Esophagus muscularis mucosa (tissue), 4 donors: ENCODE data around the gene EEA1. TPM values are rescaled to one million over a fixed set of nuclear protein-coding genes. Genes with fewer than 3 reads are reported as not detected.

ENCODE experiments used
- DNase-seq: peaks from one replicate; pipeline ENCODE4 v3.0.0-alpha.2; 2017; ENCODE audit errors: extremely low spot score
- H3K27ac ChIP-seq, 4 donors: fragments of 200-600 bp; sonication (generic); replicated peaks in 1 of 4; 1 replicate in 3 of 4; 2 replicates in 1 of 4; pipeline ENCODE4 v1.5.1; 2016 to 2019; ENCODE audit warnings: mild to moderate bottlenecking in 1 of 4
- H3K27me3 ChIP-seq, 4 donors: fragments of 200-600 bp; sonication (generic); one replicate each; pipeline versions ENCODE4 v1.5.1 to v1.6.0; 2016 to 2019
- H3K36me3 ChIP-seq, 4 donors: fragments of 200-600 bp; sonication (generic); one replicate each; pipeline ENCODE4 v1.5.1; 2016 to 2019
- H3K4me1 ChIP-seq, 4 donors: fragments of 200-600 bp; sonication (generic); one replicate each; pipeline ENCODE4 v1.5.1; 2016 to 2019
- H3K4me3 ChIP-seq, 4 donors: fragments of 200-600 bp; sonication (generic); 1 replicate in 2 of 4; 2 replicates in 2 of 4; pipeline ENCODE4 v1.5.1; 2016 to 2019; ENCODE audit warnings: mild to moderate bottlenecking in 4 of 4, moderate library complexity in 1 of 4
- H3K9me3 ChIP-seq, 4 donors: fragments of 200-600 bp; sonication (generic); 1 replicate in 3 of 4; 2 replicates in 1 of 4; pipeline ENCODE4 v1.5.1; 2016 to 2019
- CTCF ChIP-seq, 3 experiments: fragments of 200-600 bp in 2 of 3; fragments of 450-650 bp in 1 of 3; sonication (generic) in 2 of 3; IDR thresholded peaks; one replicate each; pipeline ENCODE4 v1.5.1; 2017 to 2019; ENCODE audit warnings: antibody characterized with exemption in 3 of 3, mild to moderate bottlenecking in 2 of 3, moderate library complexity in 1 of 3
- EP300 ChIP-seq: sonication (generic); formaldehyde crosslinking; IDR thresholded peaks from one replicate; pipeline ENCODE4 v1.6.1; 2017; ENCODE audit warnings: antibody characterized with exemption
- POLR2A ChIP-seq: fragments of 450-650 bp; IDR thresholded peaks from one replicate; pipeline ENCODE4 v1.6.1; 2017; ENCODE audit warnings: antibody characterized with exemption, moderate library complexity, mild to moderate bottlenecking, low read depth
- POLR2AphosphoS5 ChIP-seq, 2 donors: sonication (generic); formaldehyde crosslinking; IDR thresholded peaks; one replicate each; pipeline ENCODE4 v1.6.1; 2017; ENCODE audit warnings: antibody characterized with exemption in 2 of 2
- WGBS: methylation state at CpG from one replicate; pipeline ENCODE4 v1.1.5; 2018; 5-methylcytosine and 5-hydroxymethylcytosine counted together
- intact Hi-C: fragments of 100-400 bp; cut with DNase I; formaldehyde crosslinking; loops from one replicate; pipeline ENCODE4 v1.15.1; 2023
- small RNA-seq, 3 donors: library from RNA; depleted of rRNA; stranded (forward); fragments of <200 nt; gene quantifications; one replicate each; pipeline ENCODE3, GENCODE V24; 2016
- total RNA-seq, 4 donors: library from RNA; depleted of rRNA; stranded (reverse); fragments of >200 nt; gene quantifications; one replicate each; pipeline versions ENCODE4 v1.1.0 to v1.2.1, GENCODE V29; 2016

Gene EEA1
- total RNA-seq, 4 donors from 2014 or later: 15.7 to 31.1 (median 24.1) TPM

GRCh38 chr12:92729773-92730305 is 199.3 kb downstream of the EEA1 start:
- Histone ChIP-seq H3K4me3 (no peak overlapping the region), H3K36me3 (no peaks in the 10 kb centered on the region), H3K4me1 (peaks cover under 1 to 7% (median 6%) of the 10 kb centered on the region in 4 donors), H3K27me3 (no peaks in the 10 kb centered on the region), H3K27ac (no peak overlapping the region), H3K9me3 (peaks cover 0 to 3% (median under 1%) of the 10 kb centered on the region in 4 donors)
- intact Hi-C loops: no loop called here
- DNase-seq: no peak
- WGBS: 88% methylated on average over 1 of the region's 1 CpG
- TF ChIP-seq CTCF (IDR thresholded peaks at IDR 0.05) (no peak), POLR2A (no peak), POLR2AphosphoS5 (IDR thresholded peaks at IDR 0.05) (no peak), EP300 (no peak)

GRCh38 chr12:92726850-92727249 is 202.2 kb downstream of the EEA1 start:
- no peak overlapping the region for H3K27ac ChIP-seq
- intact Hi-C loops: no loop called here
- WGBS: 92% methylated on average over 4 of the region's 4 CpGs
- H3K4me3 ChIP-seq: no peak overlapping the region
- H3K4me1 ChIP-seq: no peaks in the 10 kb centered on the region
- no peak for DNase-seq
- no peaks in the 10 kb centered on the region for H3K36me3 ChIP-seq
- peaks cover 0 to 6% (median 2%) of the 10 kb centered on the region in 4 donors for H3K9me3 ChIP-seq
- TF ChIP-seq EP300 (no peak), CTCF (IDR thresholded peaks at IDR 0.05) (no peak), POLR2A (no peak), POLR2AphosphoS5 (IDR thresholded peaks at IDR 0.05) (no peak)
- H3K27me3 ChIP-seq: no peaks in the 10 kb centered on the region

- Histone ChIP-seq H3K4me1 (peaks cover 0 to 6% (median 2%) of the 10 kb centered on the region in 4 donors), H3K36me3 (no peaks in the 10 kb centered on the region), H3K27me3 (no peaks in the 10 kb centered on the region), H3K27ac (no peak overlapping the region), H3K9me3 (peaks cover 0 to 6% (median 2%) of the 10 kb centered on the region in 4 donors), H3K4me3 (no peak overlapping the region)
- no peak for TF ChIP-seq POLR2A
- no peak for TF ChIP-seq EP300
- DNase-seq: no peak
- intact Hi-C loops: no loop called here
- 67% methylated on average over 3 of the region's 3 CpGs for WGBS
Measured at GRCh38 chr12:92722897-92723296, 206.2 kb downstream of the EEA1 start.

- DNase-seq: no peak
- TF ChIP-seq CTCF (IDR thresholded peaks at IDR 0.05) (no peak), POLR2AphosphoS5 (IDR thresholded peaks at IDR 0.05) (no peak), EP300 (no peak), POLR2A (no peak)
- 92% methylated on average over 1 of the region's 1 CpG for WGBS
- H3K4me3 ChIP-seq: no peak overlapping the region
- intact Hi-C loops: no loop called here
- H3K27ac ChIP-seq: no peak overlapping the region
- peaks cover 0 to 6% (median 2%) of the 10 kb centered on the region in 4 donors for H3K4me1 ChIP-seq
- no peaks in the 10 kb centered on the region for H3K27me3 ChIP-seq
- H3K36me3 ChIP-seq: no peaks in the 10 kb centered on the region
- peaks cover 0 to 6% (median 2%) of the 10 kb centered on the region in 4 donors for H3K9me3 ChIP-seq
Measured at GRCh38 chr12:92721656-92722055, 207.4 kb downstream of the EEA1 start.

- intact Hi-C loops: no loop called here
Measured at GRCh38 chr12:92721130-92721529, 208.0 kb downstream of the EEA1 start.

More at GRCh38 chr12:92721130-92721529, 208.0 kb downstream of the EEA1 start:
- no peak overlapping the region for H3K27ac ChIP-seq
- no peak for DNase-seq
- no peaks in the 10 kb centered on the region for H3K36me3 ChIP-seq
- TF ChIP-seq POLR2A (no peak), POLR2AphosphoS5 (IDR thresholded peaks at IDR 0.05) (no peak), EP300 (no peak), CTCF (IDR thresholded peaks at IDR 0.05) (no peak)
- H3K27me3 ChIP-seq: no peaks in the 10 kb centered on the region
- H3K9me3 ChIP-seq: peaks cover 0 to 6% (median 2%) of the 10 kb centered on the region in 4 donors
- H3K4me1 ChIP-seq: peaks cover 0 to 6% (median 2%) of the 10 kb centered on the region in 4 donors
- no peak overlapping the region for H3K4me3 ChIP-seq
- 77% methylated on average over 7 of the region's 8 CpGs for WGBS

Small RNAs within 50 kb of the gene (small RNA-seq; reads per million reads assigned to genes)
- gene RNU6-1329P: 0 to 0.37 (median 0) reads per million in 3 donors

Other genes with a start within 250 kb of the EEA1 start
- gene PLEKHG7, start 226.3 kb downstream of the EEA1 start, total RNA-seq: not detected